Urothelium cell line (cell line): ENCODE data around the gene RAD50.
"Not testable (repeated sequence)": the region's sequence is repeated elsewhere in the genome, so short reads cannot be mapped to it uniquely, and the experiment has no call there.

Experiments used
- DNase-seq: peaks from one replicate; pipeline ENCODE4 v3.0.0; 2011; ENCODE audit warnings: low spot score, mixed read lengths
- FAIRE-seq: peaks from 2 replicates; lab custom pipeline; 2011; peaks lifted over from hg19 to GRCh38; lab: Jason Lieb, UNC

The RAD50 gene

DNA sequence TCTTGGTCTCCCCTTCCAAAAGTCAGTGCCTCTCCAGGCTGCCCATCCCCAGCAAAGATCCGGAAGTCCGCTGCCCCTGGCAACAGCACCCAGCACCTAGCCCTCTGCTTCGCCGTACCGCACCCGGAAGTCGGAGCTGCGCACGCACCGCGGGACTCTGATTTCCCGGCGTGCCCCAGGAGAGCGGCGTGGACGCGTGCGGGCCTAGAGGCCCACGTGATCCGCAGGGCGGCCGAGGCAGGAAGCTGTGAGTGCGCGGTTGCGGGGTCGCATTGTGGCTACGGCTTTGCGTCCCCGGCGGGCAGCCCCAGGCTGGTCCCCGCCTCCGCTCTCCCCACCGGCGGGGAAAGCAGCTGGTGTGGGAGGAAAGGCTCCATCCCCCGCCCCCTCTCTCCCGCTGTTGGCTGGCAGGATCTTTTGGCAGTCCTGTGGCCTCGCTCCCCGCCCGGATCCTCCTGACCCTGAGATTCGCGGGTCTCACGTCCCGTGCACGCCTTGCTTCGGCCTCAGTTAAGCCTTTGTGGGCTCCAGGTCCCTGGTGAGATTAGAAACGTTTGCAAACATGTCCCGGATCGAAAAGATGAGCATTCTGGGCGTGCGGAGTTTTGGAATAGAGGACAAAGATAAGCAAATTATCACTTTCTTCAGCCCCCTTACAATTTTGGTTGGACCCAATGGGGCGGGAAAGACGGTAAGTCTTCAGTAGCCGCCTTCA is at the start of gene RAD50:
TSS of gene RAD50 (plus strand) at position 215 of the 715 bp plus-strand sequence. CDS start at position 563, 348 bp downstream.
- FAIRE-seq (peak; percentile 75), DNase-seq (peak; percentile 91)

DNA sequence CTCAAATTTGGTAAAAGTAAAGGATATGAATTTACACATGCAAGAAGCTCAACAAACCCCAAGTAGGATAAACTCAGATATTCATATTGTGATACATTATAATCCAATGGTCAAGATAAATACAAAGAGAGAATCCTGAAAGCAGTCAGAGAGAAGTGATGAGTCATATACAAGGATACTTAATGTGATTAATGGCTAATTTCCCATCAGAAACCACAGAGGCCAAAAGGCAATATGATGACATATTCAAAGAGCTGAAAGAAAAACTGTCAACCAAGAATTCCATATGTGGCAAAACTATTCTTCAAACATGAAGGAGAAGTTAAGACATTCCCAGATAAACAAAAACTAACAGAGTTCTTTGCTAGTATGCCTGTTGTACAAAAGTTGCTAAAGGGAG is 46.7 kb upstream of the RAD50 start:
- DNase-seq (no peak), FAIRE-seq (no peak)

DNA sequence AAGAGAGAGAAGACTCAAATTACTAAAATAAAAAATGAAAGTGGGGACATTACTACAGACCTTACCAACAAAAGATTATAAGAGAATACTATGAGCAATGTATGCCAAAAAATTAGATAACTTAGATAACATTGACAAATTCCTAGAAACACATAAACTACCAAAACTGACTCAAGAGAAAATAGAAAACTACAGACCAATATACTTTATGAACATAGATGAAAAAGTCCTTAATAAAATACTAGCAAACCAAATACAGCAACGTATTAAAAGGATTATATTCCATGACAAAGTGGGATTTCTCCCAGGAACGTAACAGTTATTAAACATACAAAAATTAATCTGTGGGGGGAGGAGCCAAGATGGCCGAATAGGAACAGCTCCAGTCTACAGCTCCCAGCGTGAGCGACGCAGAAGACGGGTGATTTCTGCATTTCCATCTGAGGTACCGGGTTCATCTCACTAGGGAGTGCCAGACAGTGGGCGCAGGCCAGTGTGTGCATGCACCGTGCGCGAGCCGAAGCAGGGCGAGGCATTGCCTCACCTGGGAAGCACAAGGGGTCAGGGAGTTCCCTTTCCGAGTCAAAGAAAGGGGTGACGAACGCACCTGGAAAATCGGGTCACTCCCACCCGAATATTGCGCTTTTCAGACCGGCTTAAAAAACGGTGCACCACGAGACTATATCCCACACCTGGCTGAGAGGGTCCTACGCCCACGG is 43.0 kb upstream of the RAD50 start:
- DNase-seq, FAIRE-seq: not testable (repeated sequence)

DNA sequence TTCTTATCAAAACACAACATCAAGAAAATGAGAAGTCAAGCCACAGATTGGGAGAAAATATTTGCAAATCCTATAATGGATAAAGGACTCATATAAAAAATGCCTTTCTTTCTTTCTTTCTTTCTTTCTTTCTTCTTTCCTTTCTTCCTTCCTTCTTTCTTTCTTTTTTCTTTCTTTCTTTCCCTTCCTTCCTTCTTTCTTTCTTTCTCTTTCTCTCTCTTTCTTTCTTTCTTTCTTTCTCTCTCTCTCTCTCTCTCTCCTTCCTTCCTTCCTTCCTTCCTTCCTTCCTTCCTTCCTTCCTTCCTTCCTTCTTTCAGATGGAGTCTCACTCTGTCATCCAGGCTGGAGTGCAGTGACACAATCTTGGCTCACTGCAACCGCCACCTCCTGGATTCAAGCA is 34.7 kb upstream of the RAD50 start:
- not testable (repeated sequence) for FAIRE-seq, DNase-seq

DNA sequence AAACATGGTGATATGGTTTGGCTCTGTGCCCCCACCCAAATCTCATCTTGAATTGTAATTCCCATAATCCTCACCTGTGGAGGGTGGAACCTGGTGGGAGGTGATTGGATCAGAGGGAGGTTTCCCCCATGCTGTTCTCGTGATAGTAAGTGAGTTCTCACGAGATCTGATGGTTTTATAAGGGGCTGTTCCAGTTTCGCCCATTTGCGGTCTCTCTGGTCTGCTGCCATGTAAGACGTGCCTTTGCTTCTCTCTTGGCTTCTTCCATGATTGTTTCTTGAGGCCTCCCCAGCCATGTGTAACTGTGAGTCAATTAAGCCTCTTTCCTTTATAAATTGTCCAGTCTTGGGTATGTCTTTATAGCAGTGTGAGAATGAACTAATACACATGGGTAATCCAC is 31.9 kb upstream of the RAD50 start:
- not testable (repeated sequence) for FAIRE-seq, DNase-seq

DNA sequence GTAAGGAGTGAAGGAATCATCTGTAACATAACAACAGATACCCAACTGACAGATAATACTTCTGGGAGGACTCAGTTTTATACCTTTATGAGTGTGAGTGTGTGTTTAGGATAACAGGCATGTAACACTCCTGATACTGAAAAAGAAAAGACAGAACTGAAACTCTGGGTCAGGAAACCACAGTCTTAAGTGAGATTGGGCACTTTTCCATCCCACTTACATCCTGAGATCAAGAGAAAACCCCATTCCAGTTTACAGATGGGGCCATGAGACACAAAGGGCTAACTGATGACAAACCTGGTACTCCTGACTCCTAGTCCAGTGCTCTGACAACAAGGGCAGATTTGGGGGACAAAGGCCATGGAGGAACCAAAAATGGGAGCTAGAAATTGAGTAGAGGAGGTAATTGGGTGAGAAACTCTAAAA is 31.5 kb upstream of the RAD50 start:
- FAIRE-seq = no peak
- no peak for DNase-seq

DNA sequence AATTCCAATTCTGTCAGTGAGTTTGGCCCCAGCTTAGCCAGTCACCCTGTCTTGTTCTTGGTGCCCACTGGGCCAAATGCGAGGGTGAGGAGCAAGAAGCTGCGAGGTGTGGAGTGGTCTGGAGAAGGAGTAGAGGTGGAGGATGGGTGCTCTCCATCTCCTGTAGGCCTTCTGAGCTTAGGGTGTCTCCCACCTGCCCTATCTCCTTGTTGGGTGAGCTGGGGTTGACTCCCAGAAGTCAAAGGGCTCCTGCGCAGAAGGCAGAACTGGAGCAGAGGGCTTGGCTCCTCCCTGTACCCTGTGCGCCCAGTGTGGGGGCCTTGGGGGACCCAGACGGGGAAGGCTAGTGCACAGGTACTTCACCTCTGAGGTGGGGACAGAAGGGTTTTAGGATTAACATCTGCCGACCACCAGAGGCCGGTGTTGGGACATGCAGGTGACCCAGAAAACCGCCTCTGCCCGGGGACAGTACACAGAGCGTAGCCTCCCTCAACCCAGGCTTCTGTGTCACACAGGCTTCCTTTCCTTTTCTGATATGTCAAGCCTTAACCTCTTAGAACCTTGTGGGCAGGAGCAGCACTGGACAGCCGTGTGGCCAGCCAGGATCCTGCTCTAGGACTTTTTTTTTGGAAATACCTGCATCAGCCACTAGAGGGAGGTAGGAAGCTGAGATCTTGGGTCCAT is 30.3 kb upstream of the RAD50 start:
- DNase-seq (peak; percentile 74), FAIRE-seq (no peak)

DNA sequence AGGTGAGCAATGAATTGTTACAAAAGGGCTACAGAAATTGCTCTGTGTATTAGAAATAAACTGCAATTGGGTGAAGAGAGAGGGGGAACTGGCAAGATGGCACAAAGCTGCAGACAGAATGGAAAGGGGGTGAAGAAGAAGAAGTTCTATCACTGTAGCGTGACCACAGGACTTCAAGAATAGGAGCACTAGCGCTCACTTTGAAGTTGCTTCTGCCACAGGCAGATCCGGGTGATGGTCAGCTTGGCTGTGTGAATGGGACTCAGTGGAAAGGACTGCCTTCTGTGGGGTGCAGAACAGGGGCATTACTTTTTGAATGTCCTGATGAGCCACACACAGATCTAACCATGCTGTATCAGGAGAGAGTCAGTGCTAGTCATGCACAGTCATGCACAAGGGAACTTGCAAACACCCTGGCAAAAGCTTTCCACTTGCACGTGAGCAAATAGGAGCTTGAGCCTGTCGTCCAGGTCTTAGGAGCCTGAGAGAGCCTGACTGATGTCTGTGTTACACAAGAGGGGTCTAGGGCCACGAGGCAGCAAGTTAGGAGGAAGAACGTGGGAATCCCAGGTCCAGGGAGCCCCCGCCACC is 29.7 kb upstream of the RAD50 start:
- FAIRE-seq (no peak), DNase-seq (no peak)

DNA sequence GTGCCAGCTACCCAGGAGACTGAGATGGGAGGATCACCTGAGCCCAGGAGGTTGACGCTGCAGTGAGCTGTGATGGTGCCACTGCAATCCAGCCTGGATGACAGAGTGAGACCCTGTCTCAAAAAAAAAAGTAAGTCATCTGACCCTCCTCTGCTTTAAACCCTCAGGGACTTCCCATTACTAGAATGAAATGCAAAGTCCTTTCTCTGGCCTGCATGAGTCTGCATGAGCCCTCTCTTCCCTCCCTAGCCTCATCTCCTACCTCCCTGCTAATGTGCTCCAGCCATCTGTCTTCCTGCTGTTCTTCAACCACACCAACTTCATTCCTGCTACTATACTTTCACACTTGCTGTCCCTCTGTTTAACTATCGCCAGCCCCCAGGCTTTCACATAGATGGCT is 28.8 kb upstream of the RAD50 start:
- DNase-seq = no peak
- FAIRE-seq = no peak

DNA sequence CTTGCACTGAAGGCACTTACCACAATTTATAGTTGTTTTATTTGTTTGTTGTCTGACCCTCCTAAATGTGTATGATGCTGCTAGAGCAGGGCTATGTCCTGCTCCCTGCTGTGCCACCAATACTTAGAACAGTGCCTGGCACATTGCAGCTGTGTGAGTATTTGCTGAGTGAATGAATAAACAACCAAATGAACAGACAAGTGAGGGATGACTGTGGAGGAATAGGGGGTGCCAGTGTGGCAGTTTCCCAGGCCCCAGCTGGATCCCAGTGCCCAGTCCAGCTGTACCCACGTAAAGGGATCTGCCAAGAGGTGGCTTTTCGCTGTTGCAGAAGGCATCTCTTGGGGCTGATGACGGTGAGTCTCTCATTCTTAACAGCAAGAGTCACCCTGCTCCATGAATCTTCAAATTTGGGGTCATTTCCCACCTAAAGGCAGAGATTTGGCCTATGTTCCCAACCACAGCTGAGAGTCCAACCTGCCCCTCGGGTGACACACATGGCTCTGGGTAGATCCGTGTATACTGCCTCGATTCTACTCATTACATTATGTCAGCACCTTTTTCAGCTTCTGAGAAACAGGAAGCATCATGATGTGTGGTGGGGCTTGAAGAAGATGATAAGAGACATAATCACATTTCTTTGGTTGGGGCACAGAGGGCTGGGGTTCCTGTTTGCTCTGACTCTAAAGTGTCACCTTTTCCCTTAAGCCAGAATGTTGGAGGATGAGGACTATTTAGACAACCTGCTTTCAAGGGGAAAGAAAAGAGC is 27.7 kb upstream of the RAD50 start:
- FAIRE-seq (no peak), DNase-seq (no peak)

DNA sequence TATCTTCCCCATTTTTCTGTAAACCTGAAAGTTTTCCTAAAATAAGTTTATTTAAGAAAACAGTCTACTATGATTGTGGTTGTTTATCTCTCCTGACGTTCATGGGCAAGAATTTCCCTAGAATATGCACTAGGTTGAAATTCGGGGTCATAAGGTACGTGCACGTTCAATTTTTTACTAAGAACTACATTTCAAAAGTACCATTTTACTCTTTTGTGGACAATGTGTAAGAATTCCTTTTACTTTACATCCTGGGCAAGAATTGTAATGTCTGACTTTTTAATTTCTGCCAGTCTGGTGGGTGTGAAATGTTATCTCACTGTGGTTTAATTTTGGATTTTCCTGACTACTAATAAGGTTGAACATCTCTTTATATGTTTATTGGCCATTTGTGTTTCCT is 25.8 kb upstream of the RAD50 start:
- FAIRE-seq = no peak
- DNase-seq = no peak

DNA sequence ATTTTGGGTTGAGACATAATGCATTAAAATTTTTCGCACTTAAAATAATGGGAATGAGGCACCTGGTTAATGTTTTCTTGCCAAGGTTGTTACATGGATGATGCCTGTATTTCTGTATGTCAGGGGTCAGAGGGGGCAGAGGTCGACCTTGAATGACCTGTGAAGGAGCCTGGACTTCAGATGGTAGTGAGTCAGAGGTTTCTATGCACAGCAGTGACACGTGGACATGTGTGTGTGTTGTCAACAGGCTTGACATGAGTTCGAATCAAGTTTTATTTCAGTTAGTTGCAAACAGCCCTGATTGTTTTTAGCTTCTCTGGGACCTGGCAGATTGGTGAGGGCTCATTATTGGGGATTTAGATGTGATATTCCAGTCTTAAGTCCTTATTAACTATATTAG is 17.1 kb upstream of the RAD50 start:
- DNase-seq = no peak
- no peak for FAIRE-seq

DNA sequence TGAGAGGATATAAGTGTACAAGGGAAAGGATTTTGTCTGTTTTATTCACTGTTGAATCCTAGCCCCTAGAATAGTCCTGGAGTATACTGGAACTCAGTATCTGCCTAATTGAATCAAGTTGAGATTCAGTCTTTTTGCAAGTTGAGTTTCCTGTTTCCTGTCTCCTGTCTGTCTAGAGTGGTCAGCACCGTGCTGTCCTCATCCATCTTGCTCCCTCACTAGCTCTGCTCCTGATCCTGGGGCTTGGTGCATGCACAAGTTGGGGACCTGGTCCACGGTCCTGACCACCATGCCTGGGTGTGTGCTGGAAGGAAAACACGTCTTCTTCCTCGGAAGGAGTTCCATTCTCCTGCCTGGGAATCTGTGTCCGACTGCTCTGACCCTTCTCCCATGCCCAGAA is 16.6 kb upstream of the RAD50 start:
- no peak for DNase-seq
- no peak for FAIRE-seq

DNA sequence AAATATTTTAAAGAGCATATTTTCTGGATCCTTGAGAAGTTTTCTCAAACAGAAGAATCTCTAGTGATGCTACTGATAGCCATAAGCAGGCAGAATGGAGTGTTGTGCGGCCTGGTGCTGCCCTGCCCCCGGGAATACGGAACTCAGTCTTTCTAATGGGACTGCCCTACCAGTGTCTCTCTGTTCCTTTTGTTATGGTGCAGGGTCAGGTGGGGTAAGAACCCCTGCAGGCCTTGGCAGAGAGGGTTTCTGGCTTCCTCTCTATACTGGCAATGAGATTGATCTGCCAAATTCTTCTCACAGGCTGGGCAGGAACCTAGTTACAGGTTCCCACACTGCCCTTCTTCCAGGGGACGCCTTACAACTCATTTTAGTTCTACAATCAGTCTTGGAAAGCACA is 16.0 kb upstream of the RAD50 start:
- DNase-seq (no peak), FAIRE-seq (no peak)

DNA sequence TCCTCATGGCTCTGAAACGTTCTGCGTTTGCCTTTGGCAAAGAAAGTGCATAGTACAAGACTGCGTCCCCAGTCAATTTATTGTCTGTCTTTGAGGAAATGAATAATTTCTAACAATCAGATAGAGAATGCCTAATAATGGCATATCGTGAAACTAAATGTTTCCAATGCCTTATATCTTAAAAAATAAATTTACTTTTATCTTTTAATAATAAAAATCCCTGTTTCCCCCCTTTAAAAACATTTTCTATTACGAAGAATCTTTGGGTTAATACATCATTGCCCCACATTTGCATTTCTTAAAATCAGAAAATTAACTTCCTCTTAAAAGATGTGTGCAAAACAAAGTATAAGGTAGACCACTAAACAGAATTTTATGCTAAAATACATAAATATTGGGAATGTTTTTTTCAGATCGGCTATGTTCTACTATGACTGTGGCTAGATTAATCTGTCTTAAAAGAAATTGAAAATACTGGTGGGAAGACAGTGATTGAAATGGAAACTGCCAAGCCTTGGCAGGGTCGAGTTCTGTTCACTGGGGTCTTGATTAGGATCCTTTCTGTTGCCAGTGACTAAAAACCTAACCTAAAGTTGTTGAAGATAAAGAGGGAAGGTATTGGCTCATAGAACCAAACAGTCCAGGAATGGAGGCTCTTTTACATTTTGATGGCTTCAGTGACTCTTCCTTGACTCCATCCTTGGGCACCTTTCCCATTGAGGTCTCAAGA is 13.1 kb upstream of the RAD50 start, which contains the start of gene IL5:
TSS of gene IL5 (minus strand) at position 51 of the 730 bp plus-strand sequence. CDS start at position 7, 44 bp downstream.
- DNase-seq (no peak), FAIRE-seq (no peak)

DNA sequence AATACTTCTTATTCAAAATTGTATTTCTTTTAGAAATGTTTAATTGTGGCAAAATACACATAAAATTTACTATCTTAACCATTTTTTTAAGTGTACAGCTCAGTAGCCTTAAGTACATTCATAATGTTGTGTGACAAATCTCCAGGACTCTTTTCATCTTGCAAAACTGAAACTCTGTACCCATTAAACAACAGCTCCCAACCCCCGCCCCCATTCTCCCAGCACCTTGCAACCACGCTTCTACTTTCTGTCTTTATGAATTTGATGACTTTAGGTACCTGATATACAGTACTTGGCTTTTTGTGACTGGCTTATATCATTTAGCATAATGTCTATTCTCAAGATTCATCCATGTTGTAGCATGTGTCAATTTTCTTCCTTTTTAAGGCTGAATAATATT is 10.7 kb upstream of the RAD50 start:
- FAIRE-seq = no peak
- no peak for DNase-seq

DNA sequence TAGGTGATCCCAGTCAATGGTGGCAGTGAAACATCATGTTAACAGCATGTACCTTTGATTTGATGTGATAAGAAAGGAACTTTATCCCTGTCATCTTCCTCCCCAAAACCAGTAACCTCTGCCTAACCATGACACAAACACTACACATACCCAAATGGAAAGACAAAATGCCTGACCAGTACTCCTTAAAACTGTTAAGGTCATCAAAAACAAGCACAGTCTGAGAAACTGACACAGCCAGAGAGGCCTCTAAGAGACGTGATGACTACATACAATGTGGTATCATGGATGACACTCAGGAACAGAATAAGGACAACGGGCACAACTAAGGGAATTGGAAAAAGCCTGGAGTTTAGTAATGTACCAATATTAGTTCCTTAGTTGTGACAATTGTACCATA is 9.5 kb upstream of the RAD50 start:
- DNase-seq (no peak), FAIRE-seq (no peak)

DNA sequence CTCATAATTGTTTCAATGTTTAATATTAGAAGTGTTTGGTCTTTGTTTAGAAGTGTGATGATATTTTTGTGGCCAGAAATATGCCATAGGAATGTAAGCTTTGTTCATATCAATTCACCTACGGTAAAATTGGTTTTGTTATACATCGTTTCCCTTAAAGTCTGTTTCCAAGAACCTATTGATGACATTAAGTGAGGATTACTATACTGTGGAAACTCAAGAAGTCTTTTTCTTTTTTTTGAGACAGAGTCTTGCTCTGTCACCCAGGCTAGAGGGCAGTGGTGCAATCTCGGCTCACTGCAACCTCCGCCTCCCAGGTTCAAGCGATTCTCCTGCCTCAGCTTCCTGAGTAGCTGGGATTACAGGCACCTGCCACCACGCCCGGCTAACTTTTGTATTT is 7.9 kb upstream of the RAD50 start:
- not testable (repeated sequence) for DNase-seq, FAIRE-seq

DNA sequence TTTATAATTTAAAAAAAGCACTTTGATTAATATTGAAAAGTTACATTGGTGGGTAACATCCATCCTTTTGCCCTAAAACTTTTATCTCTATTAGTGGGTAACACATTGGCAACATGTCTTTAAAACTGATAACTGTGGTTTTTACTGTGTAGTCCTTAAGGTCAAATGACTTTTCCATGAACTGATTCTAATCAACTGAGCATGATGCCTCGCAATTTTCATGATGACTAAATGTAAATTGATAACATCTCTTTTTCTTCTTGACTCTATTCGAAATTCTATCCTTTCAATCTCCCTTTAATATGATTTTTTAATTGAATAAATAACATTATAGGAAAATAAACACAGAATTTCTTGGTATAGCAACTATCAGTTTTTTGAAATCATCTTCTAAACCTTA is 7.2 kb upstream of the RAD50 start:
- no peak for DNase-seq
- FAIRE-seq = no peak
